Fibroblast of mammary gland (primary cell): ENCODE results near the gene TOPBP1.
"Not testable (repeated sequence)": the region's sequence is repeated elsewhere in the genome, so short reads cannot be mapped to it uniquely, and the experiment has no call there.

Experiments used
- DNase-seq: peaks from one replicate; pipeline ENCODE4 v3.0.0-alpha.2; 2010; ENCODE audit warnings: low read depth
- H3K4me3 ChIP-seq: 2 replicates; pipeline ENCODE4 v1.5.1; 2011; ENCODE audit warnings: low read depth, mild to moderate bottlenecking, low read length, moderate library complexity; ENCODE audit not compliant: control insufficient read depth
- CTCF ChIP-seq: conservative IDR thresholded peaks from 2 replicates; pipeline ENCODE4 v1.5.1; 2011; ENCODE audit warnings: low read depth, low read length, inconsistent platforms; ENCODE audit not compliant: control insufficient read depth, insufficient read depth

The TOPBP1 gene

GRCh38 chr3:133563186-133563591 lies 98.6 kb downstream of the TOPBP1 start:
- DNase-seq = no peak

GRCh38 chr3:133562376-133562775 lies 99.4 kb downstream of the TOPBP1 start:
- no peak for DNase-seq
- no peak for TF ChIP-seq CTCF
- no peak overlapping the region for H3K4me3 ChIP-seq

More at GRCh38 chr3:133563186-133563591, 98.6 kb downstream of the TOPBP1 start:
- H3K4me3 ChIP-seq = no peak overlapping the region
- TF ChIP-seq CTCF = no peak

- TF ChIP-seq CTCF = no peak
- no peak for DNase-seq
- H3K4me3 ChIP-seq = no peak overlapping the region
Measured at GRCh38 chr3:133561679-133562078, 100.1 kb downstream of the TOPBP1 start.

- DNase-seq, H3K4me3 ChIP-seq: not testable (repeated sequence)
Measured at GRCh38 chr3:133551589-133551988, 110.2 kb downstream of the TOPBP1 start.
